A549 (cell line): ENCODE results near the gene HDAC6.

ENCODE experiments used
- POLR2A ChIP-seq: IDR thresholded peaks from 2 replicates; pipeline ENCODE4 v1.6.1; 2012; ENCODE audit warnings: mild to moderate bottlenecking, low read length
- RAD21 ChIP-seq, 2 experiments: fragments of >200 bp in 1 of 2; sonication (Bioruptor Twin) in 1 of 2; formaldehyde crosslinking in 1 of 2; IDR thresholded peaks in 1 of 2; conservative IDR thresholded peaks in 1 of 2; 2 replicates in 1 of 2; 3 replicates in 1 of 2; pipeline ENCODE4 v1.6.1; 2012 to 2018; ENCODE audit warnings: inconsistent platforms in 1 of 2
- ZC3H11A ChIP-seq: fragments of 450-650 bp; IDR thresholded peaks from 2 replicates; pipeline ENCODE4 v1.6.1; 2014; ENCODE audit warnings: antibody characterized with exemption, mild to moderate bottlenecking
- TF ChIP-seq, protein P1 (sequence below): fragments of >200 bp; sonication (Bioruptor Twin); formaldehyde crosslinking; IDR thresholded peaks from 3 replicates; pipeline ENCODE4 v1.5.1; 2016

DNA sequence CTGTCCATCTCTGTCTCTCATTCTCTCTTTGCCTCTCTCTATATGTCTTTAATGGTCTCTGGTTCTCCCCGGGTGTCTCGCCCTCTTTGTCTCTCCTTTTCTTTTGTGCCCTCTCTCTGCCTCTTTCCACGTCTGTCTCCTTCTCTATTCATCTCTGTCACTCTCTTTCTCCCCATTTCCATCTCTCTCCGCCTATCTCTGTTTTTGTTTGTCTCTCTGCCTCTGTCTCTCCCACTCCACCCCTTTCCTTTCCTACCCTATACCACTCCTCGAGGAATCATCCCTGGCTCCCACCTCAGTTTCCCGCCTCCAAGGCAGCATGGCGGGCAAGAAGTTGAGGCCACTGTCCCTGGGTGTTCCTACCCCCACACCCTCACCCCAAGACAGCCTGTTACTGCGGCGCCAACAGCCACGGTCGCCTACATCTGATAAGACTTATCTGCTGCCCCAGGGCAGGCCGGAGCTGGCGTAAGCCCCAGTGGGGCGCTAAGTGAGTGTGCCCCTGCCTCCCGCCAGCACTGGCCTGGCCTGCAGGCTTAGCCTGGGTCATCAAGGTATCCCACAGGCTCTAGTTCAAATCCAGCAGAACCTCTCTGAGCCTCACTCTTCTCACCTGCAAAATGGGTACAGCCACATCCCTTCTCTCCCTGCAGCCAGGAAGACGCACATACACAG lies 16.2 kb upstream of the HDAC6 start:
- TF ChIP-seq POLR2A: no peak
- no peak for TF ChIP-seq RAD21 (conservative IDR thresholded peaks at IDR 0.05 in 1 of 2, IDR thresholded peaks at IDR 0.05 in 1 of 2)
- TF ChIP-seq ZC3H11A: no peak
- TF ChIP-seq, protein P1, sequence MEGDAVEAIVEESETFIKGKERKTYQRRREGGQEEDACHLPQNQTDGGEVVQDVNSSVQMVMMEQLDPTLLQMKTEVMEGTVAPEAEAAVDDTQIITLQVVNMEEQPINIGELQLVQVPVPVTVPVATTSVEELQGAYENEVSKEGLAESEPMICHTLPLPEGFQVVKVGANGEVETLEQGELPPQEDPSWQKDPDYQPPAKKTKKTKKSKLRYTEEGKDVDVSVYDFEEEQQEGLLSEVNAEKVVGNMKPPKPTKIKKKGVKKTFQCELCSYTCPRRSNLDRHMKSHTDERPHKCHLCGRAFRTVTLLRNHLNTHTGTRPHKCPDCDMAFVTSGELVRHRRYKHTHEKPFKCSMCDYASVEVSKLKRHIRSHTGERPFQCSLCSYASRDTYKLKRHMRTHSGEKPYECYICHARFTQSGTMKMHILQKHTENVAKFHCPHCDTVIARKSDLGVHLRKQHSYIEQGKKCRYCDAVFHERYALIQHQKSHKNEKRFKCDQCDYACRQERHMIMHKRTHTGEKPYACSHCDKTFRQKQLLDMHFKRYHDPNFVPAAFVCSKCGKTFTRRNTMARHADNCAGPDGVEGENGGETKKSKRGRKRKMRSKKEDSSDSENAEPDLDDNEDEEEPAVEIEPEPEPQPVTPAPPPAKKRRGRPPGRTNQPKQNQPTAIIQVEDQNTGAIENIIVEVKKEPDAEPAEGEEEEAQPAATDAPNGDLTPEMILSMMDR: no peak
